ENCODE results near the gene DRC1. TPM values are rescaled to one million over a fixed set of nuclear protein-coding genes. Genes with fewer than 3 reads are reported as not detected.
"Not testable (repeated sequence)": the region's sequence is repeated elsewhere in the genome, so short reads cannot be mapped to it uniquely, and the experiment has no call there.

Gene DRC1
- polyA plus RNA-seq, 1 donor from 2014 or later, result not detected

GRCh38 chr2:26459991-26460612 is 58.4 kb downstream of the DRC1 start:
- peaks cover 2% of the 10 kb centered on the region for H3K36me3 Mint-ChIP-seq
- H3K4me1 Mint-ChIP-seq, result no peaks in the 10 kb centered on the region
- no peaks in the 10 kb centered on the region for H3K27me3 Mint-ChIP-seq
- no peaks in the 10 kb centered on the region for H3K9me3 Mint-ChIP-seq
- H3K4me3 Mint-ChIP-seq, result no peak overlapping the region
- no peak overlapping the region for H3K27ac Mint-ChIP-seq

GRCh38 chr2:26460613-26461031 is 58.9 kb downstream of the DRC1 start:
- no peaks in the 10 kb centered on the region for H3K27me3 Mint-ChIP-seq
- no peaks in the 10 kb centered on the region for H3K9me3 Mint-ChIP-seq
- peaks cover 2% of the 10 kb centered on the region for H3K36me3 Mint-ChIP-seq
- H3K4me1 Mint-ChIP-seq, result no peaks in the 10 kb centered on the region
- H3K27ac Mint-ChIP-seq, result no peak overlapping the region
- no peak overlapping the region for H3K4me3 Mint-ChIP-seq

- no peaks in the 10 kb centered on the region for H3K4me1 Mint-ChIP-seq
- H3K27ac Mint-ChIP-seq, result no peak overlapping the region
- H3K36me3 Mint-ChIP-seq, result no peaks in the 10 kb centered on the region
- H3K9me3 Mint-ChIP-seq, result no peaks in the 10 kb centered on the region
- H3K4me3 Mint-ChIP-seq, result no peak overlapping the region
- no peaks in the 10 kb centered on the region for H3K27me3 Mint-ChIP-seq
Measured at GRCh38 chr2:26461601-26462023, 59.9 kb downstream of the DRC1 start.

GRCh38 chr2:26462100-26462499 is 60.4 kb downstream of the DRC1 start:
- no peaks in the 10 kb centered on the region for H3K4me1 Mint-ChIP-seq
- H3K27ac Mint-ChIP-seq, result no peak overlapping the region
- H3K9me3 Mint-ChIP-seq, result no peaks in the 10 kb centered on the region
- no peak overlapping the region for H3K4me3 Mint-ChIP-seq
- H3K27me3 Mint-ChIP-seq, result no peaks in the 10 kb centered on the region
- no peaks in the 10 kb centered on the region for H3K36me3 Mint-ChIP-seq

GRCh38 chr2:26462511-26463243 is 61.0 kb downstream of the DRC1 start:
- Mint-ChIP-seq H3K27ac (no peak overlapping the region), H3K4me3 (no peak overlapping the region), H3K9me3 (no peaks in the 10 kb centered on the region), H3K36me3 (no peaks in the 10 kb centered on the region), H3K4me1 (no peaks in the 10 kb centered on the region), H3K27me3 (no peaks in the 10 kb centered on the region)

- H3K27me3 Mint-ChIP-seq, result no peaks in the 10 kb centered on the region
- no peak overlapping the region for H3K4me3 Mint-ChIP-seq
- H3K27ac Mint-ChIP-seq, result no peak overlapping the region
- H3K36me3 Mint-ChIP-seq, result no peaks in the 10 kb centered on the region
- H3K9me3 Mint-ChIP-seq, result no peaks in the 10 kb centered on the region
- H3K4me1 Mint-ChIP-seq, result no peaks in the 10 kb centered on the region
Measured at GRCh38 chr2:26463244-26464192, 61.8 kb downstream of the DRC1 start.

GRCh38 chr2:26464390-26465265 is 62.9 kb downstream of the DRC1 start:
- peaks cover 0 to 5% (median 4%) of the 10 kb centered on the region in 3 donors for H3K9me3 Mint-ChIP-seq
- H3K27ac Mint-ChIP-seq, result no peak overlapping the region
- no peaks in the 10 kb centered on the region for H3K4me1 Mint-ChIP-seq
- H3K27me3 Mint-ChIP-seq, result no peaks in the 10 kb centered on the region
- H3K36me3 Mint-ChIP-seq, result peaks cover 2% of the 10 kb centered on the region
- H3K4me3 Mint-ChIP-seq, result no peak overlapping the region

- H3K27me3 Mint-ChIP-seq, result no peaks in the 10 kb centered on the region
- H3K4me3 Mint-ChIP-seq, result no peak overlapping the region
- no peak overlapping the region for H3K27ac Mint-ChIP-seq
- H3K9me3 Mint-ChIP-seq, result peaks cover 0 to 11% (median 4%) of the 10 kb centered on the region in 3 donors
- H3K4me1 Mint-ChIP-seq, result no peaks in the 10 kb centered on the region
- peaks cover 2% of the 10 kb centered on the region for H3K36me3 Mint-ChIP-seq
Measured at GRCh38 chr2:26465266-26465925, 63.7 kb downstream of the DRC1 start.

- Mint-ChIP-seq H3K27me3 (peaks cover 4% of the 10 kb centered on the region), H3K4me1 (no peaks in the 10 kb centered on the region), H3K27ac (no peak overlapping the region)
Measured at GRCh38 chr2:26465981-26466471, 64.3 kb downstream of the DRC1 start.

GRCh38 chr2:26466662-26467310 is 65.1 kb downstream of the DRC1 start:
- H3K4me3 Mint-ChIP-seq, result no peak overlapping the region
- H3K9me3 Mint-ChIP-seq, result peaks cover 2 to 11% (median 4%) of the 10 kb centered on the region in 3 donors
- no peak overlapping the region for H3K27ac Mint-ChIP-seq

More at GRCh38 chr2:26465981-26466471, 64.3 kb downstream of the DRC1 start:
- peaks cover 2% of the 10 kb centered on the region for H3K36me3 Mint-ChIP-seq
- H3K9me3 Mint-ChIP-seq, result peaks cover 0 to 11% (median 4%) of the 10 kb centered on the region in 3 donors
- H3K4me3 Mint-ChIP-seq, result no peak overlapping the region

GRCh38 chr2:26468544-26468943 is 66.8 kb downstream of the DRC1 start:
- H3K27ac Mint-ChIP-seq, H3K27me3 Mint-ChIP-seq, H3K4me3 Mint-ChIP-seq, H3K36me3 Mint-ChIP-seq, H3K4me1 Mint-ChIP-seq: not testable (repeated sequence)
- H3K9me3 Mint-ChIP-seq, result peaks cover 2 to 11% (median 4%) of the 10 kb centered on the region in 3 donors

More at GRCh38 chr2:26466662-26467310, 65.1 kb downstream of the DRC1 start:
- Mint-ChIP-seq H3K27me3 (peaks cover 4% of the 10 kb centered on the region), H3K36me3 (peaks cover 2% of the 10 kb centered on the region), H3K4me1 (no peaks in the 10 kb centered on the region)

GRCh38 chr2:26469092-26469710 is 67.5 kb downstream of the DRC1 start:
- no peaks in the 10 kb centered on the region for H3K4me1 Mint-ChIP-seq
- H3K9me3 Mint-ChIP-seq, result peaks cover 2 to 11% (median 4%) of the 10 kb centered on the region in 3 donors
- H3K27me3 Mint-ChIP-seq, result peaks cover 4% of the 10 kb centered on the region
- H3K4me3 Mint-ChIP-seq, result no peak overlapping the region
- H3K36me3 Mint-ChIP-seq, result peaks cover 2% of the 10 kb centered on the region
- H3K27ac Mint-ChIP-seq, result no peak overlapping the region

- Mint-ChIP-seq H3K4me1 (peaks cover 0 to 1% (median 0%) of the 10 kb centered on the region in 3 donors), H3K27me3 (peaks cover 4% of the 10 kb centered on the region), H3K36me3 (peaks cover 2% of the 10 kb centered on the region), H3K4me3 (no peak overlapping the region), H3K9me3 (peaks cover 2 to 11% (median 4%) of the 10 kb centered on the region in 3 donors), H3K27ac (no peak overlapping the region)
Measured at GRCh38 chr2:26469955-26470354, 68.2 kb downstream of the DRC1 start.
